IMR-90 (cell line): ENCODE data around the gene KRTAP21-3. TPM values are rescaled to one million over a fixed set of nuclear protein-coding genes. Genes with fewer than 3 reads are reported as not detected.
"Not testable (repeated sequence)": the region's sequence is repeated elsewhere in the genome, so short reads cannot be mapped to it uniquely, and the experiment has no call there.

Experiments used
- ATAC-seq: fragments of 200-7000 bp; cut with Tn5 transposase; 2 replicates; pipeline ENCODE4 v1.9.1; 2020; ENCODE audit warnings: low read depth, mild to moderate bottlenecking, moderate library complexity
- BruUV-seq: library from RNA; stranded (reverse); fragments of 400-500 nt; replicated peaks from 2 replicates; lab custom pipeline; 2021; lab: Mats Ljungman, UMichigan
- CTCF ChIA-PET: fragments of 300-600 bp; formaldehyde crosslinking; extraction: SDS; loops from one replicate; lab custom pipeline; 2021; ENCODE audit warnings: antibody characterized with exemption; lab: Yijun Ruan, JAX
- POLR2A ChIA-PET: fragments of 300-600 bp; sonication (Branson Sonifier 250); formaldehyde crosslinking; loops from one replicate; lab custom pipeline; 2022; ENCODE audit warnings: antibody characterized with exemption; ENCODE audit not compliant: unreplicated experiment; lab: Charles Lee
- DNase-seq: peaks from one replicate; pipeline ENCODE4 v3.0.0; 2013
- H2AFZ ChIP-seq: replicated peaks from 2 replicates; pipeline ENCODE3; 2013; ENCODE audit warnings: low read length, mild to moderate bottlenecking; ENCODE audit not compliant: poor library complexity
- H2AK5ac ChIP-seq: 2 replicates; pipeline ENCODE4 v1.6.1; 2013; ENCODE audit warnings: low read depth, low read length, inconsistent platforms
- H2AK9ac ChIP-seq: replicated peaks from 2 replicates; pipeline ENCODE3; 2013; ENCODE audit warnings: mild to moderate bottlenecking, low read depth, low read length, moderate library complexity; ENCODE audit not compliant: poor library complexity
- H2BK120ac ChIP-seq: 2 replicates; pipeline ENCODE4 v1.6.1; 2013; ENCODE audit warnings: low read depth, low read length, inconsistent platforms
- H2BK15ac ChIP-seq: 3 replicates; pipeline ENCODE4 v1.6.1; 2013; ENCODE audit warnings: low read depth, low read length, inconsistent platforms
- H2BK20ac ChIP-seq: 2 replicates; pipeline ENCODE4 v1.6.1; 2013; ENCODE audit warnings: low read depth, mild to moderate bottlenecking, inconsistent platforms, low read length, moderate library complexity
- H2BK5ac ChIP-seq: 2 replicates; pipeline ENCODE4 v1.6.1; 2013; ENCODE audit warnings: mild to moderate bottlenecking, low read depth, low read length, inconsistent platforms; ENCODE audit not compliant: poor library complexity, severe bottlenecking
- H3K14ac ChIP-seq: replicated peaks from 2 replicates; pipeline ENCODE4 v1.6.1; 2013; ENCODE audit warnings: low read depth, low read length, inconsistent platforms
- H3K18ac ChIP-seq: 2 replicates; pipeline ENCODE4 v1.6.1; 2013; ENCODE audit warnings: low read depth, low read length, control low read depth
- H3K23ac ChIP-seq: 2 replicates; pipeline ENCODE4 v1.6.1; 2013; ENCODE audit warnings: low read depth, low read length, inconsistent platforms
- H3K27ac ChIP-seq: 2 replicates; pipeline ENCODE4 v1.5.1; 2013; ENCODE audit warnings: mild to moderate bottlenecking, control low read depth, low read length; ENCODE audit not compliant: insufficient read depth
- H3K27me3 ChIP-seq: 2 replicates; pipeline ENCODE4 v1.6.1; 2013; ENCODE audit warnings: low read length; ENCODE audit not compliant: control insufficient read depth, insufficient read depth
- H3K36me3 ChIP-seq: 2 replicates; pipeline ENCODE4 v1.6.1; 2013; ENCODE audit warnings: low read length, mixed read lengths; ENCODE audit not compliant: control insufficient read depth, insufficient read depth
- H3K4ac ChIP-seq: 2 replicates; pipeline ENCODE4 v1.6.1; 2013; ENCODE audit warnings: low read depth, low read length, inconsistent platforms
- H3K4me1 ChIP-seq: 2 replicates; pipeline ENCODE4 v1.6.1; 2013; ENCODE audit warnings: low read length, mixed read lengths; ENCODE audit not compliant: control insufficient read depth, insufficient read depth
- H3K4me2 ChIP-seq: 2 replicates; pipeline ENCODE4 v1.6.1; 2013; ENCODE audit warnings: low read depth, mild to moderate bottlenecking, control low read depth, low read length, moderate library complexity
- H3K4me3 ChIP-seq: 2 replicates; pipeline ENCODE4 v1.5.1; 2013; ENCODE audit warnings: low read depth, mild to moderate bottlenecking, control low read depth, low read length, moderate library complexity; ENCODE audit not compliant: insufficient read depth
- H3K56ac ChIP-seq: 2 replicates; pipeline ENCODE4 v1.6.1; 2013; ENCODE audit warnings: low read length, inconsistent platforms; ENCODE audit not compliant: insufficient read depth; ENCODE audit errors: extremely low read depth
- H3K79me1 ChIP-seq, 2 experiments: 2 replicates each; pipeline ENCODE4 v1.6.1; 2013; ENCODE audit warnings: low read length in 2 of 2, inconsistent platforms in 1 of 2, low read depth in 1 of 2
- H3K9ac ChIP-seq: 2 replicates; pipeline ENCODE4 v1.6.1; 2013; ENCODE audit warnings: low read depth, low read length, control low read depth
- H3K9me1 ChIP-seq: 2 replicates; pipeline ENCODE4 v1.6.1; 2013; ENCODE audit warnings: low read length, inconsistent platforms; ENCODE audit not compliant: insufficient read depth
- H3K9me3 ChIP-seq: 2 replicates; pipeline ENCODE4 v1.6.1; 2013; ENCODE audit warnings: low read length; ENCODE audit not compliant: control insufficient read depth, insufficient read depth
- H4K20me1 ChIP-seq: 2 replicates; pipeline ENCODE4 v1.6.1; 2013; ENCODE audit warnings: low read length, inconsistent platforms; ENCODE audit not compliant: insufficient read depth
- H4K5ac ChIP-seq: 2 replicates; pipeline ENCODE4 v1.6.1; 2013; ENCODE audit warnings: mild to moderate bottlenecking, low read depth, low read length, control low read depth
- H4K8ac ChIP-seq, 2 experiments: 2 replicates each; pipeline ENCODE4 v1.6.1; 2013; ENCODE audit warnings: low read depth in 2 of 2, low read length in 2 of 2, control low read depth in 1 of 2, inconsistent platforms in 1 of 2
- H4K91ac ChIP-seq: 2 replicates; pipeline ENCODE4 v1.6.1; 2013; ENCODE audit warnings: low read depth, low read length, inconsistent platforms; ENCODE audit not compliant: insufficient read depth
- CHD1 ChIP-seq: IDR thresholded peaks from 2 replicates; pipeline ENCODE4 v1.6.1; 2012; ENCODE audit warnings: low read depth, low read length, improper control_type of control experiment
- FOS ChIP-seq: fragments of 150-350 bp; IDR thresholded peaks from 2 replicates; pipeline ENCODE4 v1.6.1; 2016; ENCODE audit warnings: low read depth, low read length
- MAFK ChIP-seq: IDR thresholded peaks from 2 replicates; pipeline ENCODE4 v1.6.1; 2012; ENCODE audit warnings: low read depth, low read length, improper control_type of control experiment
- MXI1 ChIP-seq: IDR thresholded peaks from 2 replicates; pipeline ENCODE4 v1.6.1; 2012; ENCODE audit warnings: low read depth, mild to moderate bottlenecking, low read length, moderate library complexity, borderline replicate concordance
- POLR2A ChIP-seq: IDR thresholded peaks from 2 replicates; pipeline ENCODE4 v1.6.1; 2012; ENCODE audit warnings: mild to moderate bottlenecking, low read depth, low read length
- RAD21 ChIP-seq: IDR thresholded peaks from 2 replicates; pipeline ENCODE4 v1.6.1; 2012; ENCODE audit warnings: low read length, improper control_type of control experiment
- RFX5 ChIP-seq: IDR thresholded peaks from 2 replicates; pipeline ENCODE4 v1.8.0; 2012; ENCODE audit warnings: low read depth, mild to moderate bottlenecking, low read length, moderate library complexity
- SMC3 ChIP-seq: fragments of 150-350 bp; IDR thresholded peaks from 2 replicates; pipeline ENCODE4 v1.6.1; 2016; ENCODE audit warnings: low read depth, mild to moderate bottlenecking, antibody characterized with exemption, low read length, moderate library complexity
- WGBS, 2 experiments: methylation state at CpG; one replicate each; pipeline versions ENCODE4 v1.1.5 to v1.1.7; 2013; ENCODE audit warnings: missing lambda C conversion rate in 2 of 2; ENCODE audit not compliant: insufficient read length in 1 of 2; ENCODE audit errors: extremely low coverage in 2 of 2; 5-methylcytosine and 5-hydroxymethylcytosine counted together
- dilution Hi-C: fragments of 300-500 bp; cut with HindIII; formaldehyde crosslinking; loops from one replicate; pipeline ENCODE4 v1.14.3; 2018; ENCODE audit warnings: low sequenced_read_pairs; ENCODE audit not compliant: unreplicated experiment
- in situ Hi-C: fragments of 300-500 bp; cut with MboI; formaldehyde crosslinking; loops from 3 replicates; pipeline ENCODE4 v1.14.3; 2019; ENCODE audit warnings: low sequenced_read_pairs, inconsistent platforms, mixed read lengths
- intact Hi-C: fragments of 100-400 bp; cut with micrococcal nuclease; formaldehyde crosslinking; loops from 2 replicates; pipeline ENCODE4 v1.10.0; 2022
- polyA plus RNA-seq, 3 experiments: library from polyadenylated mRNA; depleted of rRNA; stranded (reverse); fragments of >200 nt; gene quantifications; 2 replicates each; pipeline ENCODE4 v1.2.3, GENCODE V29; 2012; ENCODE audit warnings: low replicate concordance in 1 of 3
- total RNA-seq: library from RNA; depleted of rRNA; stranded (reverse); fragments of >200 nt; gene quantifications from 2 replicates; pipeline ENCODE4 v1.2.3, GENCODE V29; 2012
- TF ChIP-seq, protein P1 (sequence below): fragments of 150-350 bp; IDR thresholded peaks from 2 replicates; pipeline ENCODE4 v1.6.1; 2017; ENCODE audit warnings: mild to moderate bottlenecking, antibody characterized with exemption, low read length, low read depth

The KRTAP21-3 gene
- total and polyA plus RNA-seq, 2 of the 4 experiments (the other 2 are of a cell fraction): not detected

GRCh38 chr21:30758306-30758705 lies 39.7 kb upstream of the KRTAP21-3 start:
- Histone ChIP-seq H3K56ac (no peak overlapping the region), H3K36me3 (no peaks in the 10 kb centered on the region), H2BK120ac (no peak overlapping the region), H3K23ac (no peak overlapping the region), H4K5ac (no peak overlapping the region), H3K79me1 (no peaks in the 10 kb centered on the region), H3K4me2 (no peak overlapping the region), H3K27ac (no peak overlapping the region), H4K20me1 (no peaks in the 10 kb centered on the region), H2BK5ac (no peak overlapping the region), H3K14ac (no peak overlapping the region), H3K4me3 (no peak overlapping the region), H3K9ac (no peak overlapping the region), H2AK9ac (no peak overlapping the region), H4K91ac (no peak overlapping the region), H3K27me3 (no peaks in the 10 kb centered on the region), H3K9me1 (no peaks in the 10 kb centered on the region), H4K8ac (no peak overlapping the region), H2BK15ac (no peak overlapping the region), H2AFZ (no peak overlapping the region), H3K18ac (no peak overlapping the region), H3K4ac (no peak overlapping the region), H3K4me1 (no peaks in the 10 kb centered on the region), H2BK20ac (no peak overlapping the region), H3K9me3 (peaks cover 8% of the 10 kb centered on the region), H2AK5ac (no peak overlapping the region)
- DNase-seq: no peak
- no CpG with 5 or more reads among the region's 2 CpGs for WGBS, 2 experiments
- no TSS peak for BruUV-seq
- TF ChIP-seq SMC3 (no peak), MAFK (no peak), RFX5 (no peak), POLR2A (no peak), RAD21 (no peak), MXI1 (no peak), CHD1 (no peak), FOS (no peak)
- TF ChIP-seq, protein P1, sequence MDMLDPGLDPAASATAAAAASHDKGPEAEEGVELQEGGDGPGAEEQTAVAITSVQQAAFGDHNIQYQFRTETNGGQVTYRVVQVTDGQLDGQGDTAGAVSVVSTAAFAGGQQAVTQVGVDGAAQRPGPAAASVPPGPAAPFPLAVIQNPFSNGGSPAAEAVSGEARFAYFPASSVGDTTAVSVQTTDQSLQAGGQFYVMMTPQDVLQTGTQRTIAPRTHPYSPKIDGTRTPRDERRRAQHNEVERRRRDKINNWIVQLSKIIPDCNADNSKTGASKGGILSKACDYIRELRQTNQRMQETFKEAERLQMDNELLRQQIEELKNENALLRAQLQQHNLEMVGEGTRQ: no peak
- in situ Hi-C loops: no loop called here
- CTCF ChIA-PET: no interaction called here
- intact Hi-C loops: no loop called here
- dilution Hi-C loops: no loop called here
- POLR2A ChIA-PET: no interaction called here
- no peak for ATAC-seq

DNA sequence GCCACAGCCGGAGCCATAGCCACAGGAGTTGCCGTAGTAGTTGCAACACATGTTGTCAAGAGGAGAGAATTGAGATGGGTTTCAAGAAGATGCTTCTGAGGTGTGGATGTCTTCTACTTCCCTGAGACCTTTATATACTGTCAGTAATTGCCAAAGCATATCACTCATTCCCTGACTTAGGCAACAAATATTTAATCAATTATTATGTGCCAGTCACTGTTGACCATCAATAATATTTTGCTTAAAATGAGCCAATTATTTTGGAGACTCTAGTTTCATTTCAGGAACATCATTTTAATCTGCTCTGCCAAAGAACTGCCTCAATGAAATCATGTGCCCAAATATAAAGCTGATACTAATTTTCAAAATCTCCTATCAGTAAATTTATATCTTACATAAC lies 36.8 kb upstream of the KRTAP21-3 start, which contains the start of gene KRTAP21-1:
TSS of gene KRTAP21-1 (minus strand) at position 101 of the 400 bp plus-strand sequence. CDS start at position 51, 50 bp downstream.
- H4K8ac ChIP-seq, H2AK9ac ChIP-seq, H3K27ac ChIP-seq, BruUV-seq, H4K91ac ChIP-seq, H2BK15ac ChIP-seq, ATAC-seq, H2BK120ac ChIP-seq, H3K4ac ChIP-seq, H3K18ac ChIP-seq, H3K9me1 ChIP-seq, H3K4me2 ChIP-seq, H2AK5ac ChIP-seq, H2AFZ ChIP-seq, H4K20me1 ChIP-seq, H4K5ac ChIP-seq, H3K4me3 ChIP-seq, H2BK20ac ChIP-seq, DNase-seq, H3K4me1 ChIP-seq, dilution Hi-C loops, CTCF ChIA-PET, H3K56ac ChIP-seq, H3K27me3 ChIP-seq, intact Hi-C loops, H3K9me3 ChIP-seq, H3K23ac ChIP-seq, POLR2A ChIA-PET, H3K9ac ChIP-seq, H2BK5ac ChIP-seq, H3K79me1 ChIP-seq, in situ Hi-C loops, H3K36me3 ChIP-seq, H3K14ac ChIP-seq: not testable (repeated sequence)
- WGBS, 2 experiments: no CpG with 5 or more reads among the region's 2 CpGs
